ENCODE data around the gene SPIB.

GRCh38 chr19:50432221-50433028 lies 13.7 kb downstream of the SPIB start, which contains the start of gene MYBPC2:
- TF ChIP-seq CTCF (IDR thresholded peaks at IDR 0.05; ENCODE audit: low read depth, low read length), result no peak
- TF ChIP-seq EZH2phosphoT487 (IDR thresholded peaks at IDR 0.05; ENCODE audit: low read depth), result no peak

Data from OCI-LY3 (cell line).